Panc1 (cell line): ENCODE results near the gene TMEM170B. TPM values are rescaled to one million over a fixed set of nuclear protein-coding genes. Genes with fewer than 3 reads are reported as not detected.

Source experiments
- ATAC-seq: fragments of 200-7000 bp; cut with Tn5 transposase; 2 replicates; pipeline ENCODE4 v1.9.1; 2020; ENCODE audit warnings: mild to moderate bottlenecking, moderate library complexity
- BruUV-seq: library from RNA; stranded (reverse); fragments of 400-500 nt; replicated peaks from 2 replicates; lab custom pipeline; 2021; lab: Mats Ljungman, UMichigan
- CTCF ChIA-PET: fragments of 300-600 bp; sonication (Branson Sonifier 250); formaldehyde crosslinking; loops from one replicate; lab custom pipeline; 2022; ENCODE audit warnings: antibody characterized with exemption; lab: Charles Lee
- POLR2A ChIA-PET: fragments of 300-600 bp; sonication (Branson Sonifier 250); formaldehyde crosslinking; loops from one replicate; lab custom pipeline; 2022; ENCODE audit warnings: antibody characterized with exemption; lab: Charles Lee
- DNase-seq: peaks from one replicate; pipeline ENCODE4 v3.0.0-alpha.2; 2010; ENCODE audit warnings: low read depth, low spot score
- H3K27ac ChIP-seq: 2 replicates; pipeline ENCODE4 v1.5.1; 2011; ENCODE audit warnings: mild to moderate bottlenecking, low read length, inconsistent platforms
- H3K27me3 ChIP-seq: fragments of 200-500 bp; sonication (Bioruptor generic); 2 replicates; pipeline ENCODE4 v1.6.0; 2014; ENCODE audit warnings: low read length, inconsistent platforms; ENCODE audit not compliant: control insufficient read depth, insufficient read depth
- H3K36me3 ChIP-seq: fragments of 200-500 bp; sonication (Bioruptor generic); 2 replicates; pipeline ENCODE4 v1.5.1; 2014; ENCODE audit warnings: inconsistent platforms, mild to moderate bottlenecking, low read length, moderate library complexity; ENCODE audit not compliant: control insufficient read depth, insufficient read depth
- H3K4me1 ChIP-seq: 2 replicates; pipeline ENCODE4 v1.5.1; 2011; ENCODE audit warnings: inconsistent platforms, mild to moderate bottlenecking, low read length, moderate library complexity; ENCODE audit not compliant: control insufficient read depth, insufficient read depth
- H3K4me3 ChIP-seq, 2 experiments: 2 replicates each; pipeline ENCODE4 v1.5.1; 2011 to 2012; ENCODE audit warnings: low read depth in 2 of 2, low read length in 2 of 2, mild to moderate bottlenecking in 2 of 2, inconsistent platforms in 1 of 2, moderate library complexity in 1 of 2
- H3K9me3 ChIP-seq: fragments of 200-500 bp; sonication (Bioruptor generic); 2 replicates; pipeline ENCODE4 v1.5.1; 2014; ENCODE audit warnings: low read depth, mild to moderate bottlenecking, inconsistent platforms, low read length, moderate library complexity; ENCODE audit not compliant: control insufficient read depth, insufficient read depth
- CTCF ChIP-seq: fragments of 450-650 bp; IDR thresholded peaks from 2 replicates; pipeline ENCODE4 v1.5.1; 2017; ENCODE audit warnings: mild to moderate bottlenecking
- POLR2AphosphoS5 ChIP-seq: IDR thresholded peaks from 2 replicates; pipeline ENCODE4 v1.6.1; 2012; ENCODE audit warnings: mild to moderate bottlenecking, low read depth, low read length, moderate library complexity
- REST ChIP-seq, 2 experiments: IDR thresholded peaks; 2 replicates each; pipeline ENCODE4 v1.6.1; 2011 to 2012; ENCODE audit warnings: low read depth in 2 of 2, control low read depth in 1 of 2, low read length in 1 of 2, mild to moderate bottlenecking in 1 of 2, moderate library complexity in 1 of 2; ENCODE audit not compliant: insufficient read depth in 1 of 2
- SIN3A ChIP-seq: IDR thresholded peaks from 2 replicates; pipeline ENCODE4 v1.6.1; 2012; ENCODE audit warnings: low read depth, mild to moderate bottlenecking, low read length, moderate library complexity, borderline replicate concordance; ENCODE audit not compliant: insufficient read depth
- TCF7L2 ChIP-seq: IDR thresholded peaks from 2 replicates; pipeline ENCODE4 v1.6.1; 2011; ENCODE audit warnings: mild to moderate bottlenecking, low read depth, low read length, inconsistent platforms
- in situ Hi-C: cut with HindIII; loops from 2 replicates; pipeline ENCODE4 v1.10.0; 2016; ENCODE audit warnings: low sequenced_read_pairs, low pct_unique_long_range_greater_than_20kb
- intact Hi-C: fragments of 100-400 bp; cut with micrococcal nuclease; formaldehyde crosslinking; loops from one replicate; pipeline ENCODE4 v1.10.0; 2022; ENCODE audit not compliant: unreplicated experiment
- total RNA-seq: library from RNA; stranded (reverse); gene quantifications from one replicate; pipeline ENCODE4 v1.2.1, GENCODE V29; 2021; ENCODE audit not compliant: unreplicated experiment

TMEM170B gene
- total RNA-seq, 1 experiment from 2014 or later, result 1.3 TPM

GRCh38 chr6:11625302-11625701 is 87.8 kb downstream of the TMEM170B start:
- H3K4me1 ChIP-seq, result no peaks in the 10 kb centered on the region
- ChIA-PET POLR2A (no interaction called here), CTCF (no interaction called here)
- H3K4me3 ChIP-seq, result no peak overlapping the region
- H3K36me3 ChIP-seq, result no peaks in the 10 kb centered on the region
- ATAC-seq (no peak), DNase-seq (no peak)
- H3K9me3 ChIP-seq, result no peaks in the 10 kb centered on the region
- no peak for TF ChIP-seq CTCF
- BruUV-seq, result no TSS peak
- in situ Hi-C loops, result no loop called here
- intact Hi-C loops, result no loop called here
- H3K27me3 ChIP-seq, result no peaks in the 10 kb centered on the region
- H3K27ac ChIP-seq, result no peak overlapping the region

- intact Hi-C loops, result no loop called here
- Histone ChIP-seq H3K9me3 (no peaks in the 10 kb centered on the region), H3K4me3 (no peak overlapping the region), H3K4me1 (no peaks in the 10 kb centered on the region), H3K36me3 (no peaks in the 10 kb centered on the region), H3K27me3 (no peaks in the 10 kb centered on the region), H3K27ac (no peak overlapping the region)
- POLR2A ChIA-PET, result no interaction called here
- CTCF ChIA-PET, result no interaction called here
- DNase-seq (no peak), ATAC-seq (no peak)
- TF ChIP-seq REST (IDR thresholded peaks at IDR 0.05; ENCODE audit: insufficient read depth in 1 of 2, low read depth in 2 of 2, low read length in 1 of 2), result no peak
- no peak for TF ChIP-seq TCF7L2
- no peak for TF ChIP-seq CTCF
- TF ChIP-seq SIN3A, result no peak
- no peak for TF ChIP-seq POLR2AphosphoS5
- BruUV-seq, result no TSS peak
- in situ Hi-C loops, result no loop called here
Measured at GRCh38 chr6:11626356-11626755, 88.8 kb downstream of the TMEM170B start.

- DNase-seq (no peak), ATAC-seq (no peak)
- no peak overlapping the region for H3K4me3 ChIP-seq
- BruUV-seq, result no TSS peak
- in situ Hi-C loops (no loop called here), intact Hi-C loops (no loop called here)
- ChIA-PET POLR2A (no interaction called here), CTCF (no interaction called here)
- H3K27me3 ChIP-seq, result no peaks in the 10 kb centered on the region
- H3K27ac ChIP-seq, result no peak overlapping the region
- TF ChIP-seq POLR2AphosphoS5, result no peak
- TF ChIP-seq TCF7L2, result no peak
- no peak for TF ChIP-seq CTCF
- TF ChIP-seq REST (IDR thresholded peaks at IDR 0.05; ENCODE audit: insufficient read depth in 1 of 2, low read depth in 2 of 2, low read length in 1 of 2), result no peak
- TF ChIP-seq SIN3A, result no peak
- H3K36me3 ChIP-seq, result no peaks in the 10 kb centered on the region
- H3K9me3 ChIP-seq, result no peaks in the 10 kb centered on the region
- no peaks in the 10 kb centered on the region for H3K4me1 ChIP-seq
Measured at GRCh38 chr6:11628562-11628961, 91.0 kb downstream of the TMEM170B start.
